ENCODE data around the gene SPTBN1.

GRCh38 chr2:54513363-54513715 is 57.2 kb downstream of the SPTBN1 start:
- TF ChIP-seq CTCF (IDR thresholded peaks at IDR 0.05; ENCODE audit: low read depth, low read length) (no peak), EZH2phosphoT487 (IDR thresholded peaks at IDR 0.05; ENCODE audit: low read depth) (no peak)
